ENCODE results near the gene UBASH3A. TPM values are rescaled to one million over a fixed set of nuclear protein-coding genes. Genes with fewer than 3 reads are reported as not detected.
A peak's percentile ranks its signal among the peaks of the same experiment; 100 is the strongest.
"Not testable (repeated sequence)": the region's sequence is repeated elsewhere in the genome, so short reads cannot be mapped to it uniquely, and the experiment has no call there.

UBASH3A gene
- total RNA-seq, 1 donor from 2014 or later: not detected

DNA sequence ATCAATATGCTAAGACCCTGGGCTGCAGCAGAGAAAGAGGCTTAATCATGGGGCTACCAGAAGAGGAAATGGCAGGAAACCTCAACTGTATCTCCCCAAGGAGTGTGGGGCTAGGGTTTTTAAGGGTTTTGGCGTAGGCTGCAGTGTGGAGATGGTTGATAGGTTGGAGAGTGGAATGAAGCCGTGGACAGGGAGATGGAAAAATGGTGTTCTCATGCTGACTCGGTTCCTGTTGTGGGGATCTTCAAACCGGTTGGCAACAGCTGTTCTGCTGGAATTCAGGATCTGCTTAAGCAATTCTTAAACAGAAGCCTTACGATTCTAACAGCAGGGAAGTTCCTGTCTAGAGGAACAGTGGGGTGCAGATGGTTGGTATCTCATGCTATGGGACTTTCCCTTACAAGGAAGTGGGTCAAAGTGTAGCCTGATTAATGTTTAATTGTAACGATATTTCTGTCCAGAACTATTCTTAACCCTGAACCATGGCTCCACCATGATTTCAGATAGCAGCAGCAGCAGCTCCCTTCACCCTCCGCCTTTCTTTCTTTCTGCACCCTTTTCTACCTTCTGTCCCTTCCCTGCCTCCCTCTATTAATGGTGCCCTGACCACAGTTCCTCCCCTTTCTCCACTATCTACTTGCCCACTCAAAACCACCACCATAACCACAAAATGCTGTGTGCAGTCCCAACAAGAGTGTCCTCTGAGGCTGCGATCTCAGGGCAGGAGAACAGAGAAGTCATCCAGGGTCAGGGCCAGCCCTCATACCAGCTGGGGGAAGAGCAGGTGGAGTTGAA is 61.5 kb downstream of the UBASH3A start:
- peak; percentile 30 for DNase-seq (ENCODE audit: low read depth)

DNA sequence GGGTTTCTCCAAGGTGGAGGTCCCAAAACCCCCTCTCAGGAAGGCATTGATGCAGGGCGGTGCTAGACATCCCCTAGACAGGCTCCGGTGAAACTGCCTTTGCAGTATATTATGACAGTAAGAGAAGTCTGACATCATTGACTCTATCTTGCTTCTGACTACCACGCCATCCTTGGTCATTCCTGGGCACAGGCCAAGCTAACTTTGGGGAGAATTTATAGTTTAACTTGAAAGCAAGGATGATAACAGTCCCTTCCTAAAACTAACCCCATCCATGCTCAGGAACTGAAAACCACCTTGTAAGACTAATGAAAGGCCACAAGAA is 62.1 kb downstream of the UBASH3A start:
- no peak for DNase-seq (ENCODE audit: low read depth)

GRCh38 chr21:42466700-42467099 is 63.0 kb downstream of the UBASH3A start:
- no peak for DNase-seq (ENCODE audit: low read depth)

GRCh38 chr21:42467140-42467983 is 63.7 kb downstream of the UBASH3A start:
- peak; percentile 86 for DNase-seq (ENCODE audit: low read depth)

DNA sequence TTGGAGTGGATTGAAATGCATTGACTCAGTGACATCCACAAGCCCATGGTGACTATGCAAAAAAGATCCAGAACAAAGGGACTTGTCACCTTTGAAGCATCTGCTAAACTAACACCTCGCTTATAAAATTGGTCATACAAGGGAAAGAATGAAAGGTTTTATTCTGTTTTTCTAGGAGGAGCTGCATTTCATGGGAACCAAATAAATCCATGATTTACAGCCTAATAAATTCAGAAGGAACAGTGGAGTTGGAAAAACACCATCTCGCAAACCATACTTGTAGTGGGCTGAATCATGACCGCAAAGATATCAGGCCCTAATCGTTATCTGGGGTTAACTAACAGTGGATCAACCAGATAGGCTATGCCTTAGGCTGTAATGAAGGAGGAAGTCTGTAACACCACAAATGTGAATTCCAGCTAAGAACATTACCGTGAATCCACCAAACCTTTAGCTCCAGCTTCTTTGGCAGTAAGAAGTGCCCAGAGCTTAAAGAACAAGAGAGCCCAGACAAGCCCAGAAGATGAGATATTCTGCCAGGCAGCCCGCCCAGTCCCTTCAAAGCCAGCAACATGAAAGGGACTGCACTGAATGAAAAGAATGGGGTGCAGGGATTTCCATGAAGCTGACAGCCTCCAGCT is 64.9 kb downstream of the UBASH3A start:
- no peak for DNase-seq (ENCODE audit: low read depth)

DNA sequence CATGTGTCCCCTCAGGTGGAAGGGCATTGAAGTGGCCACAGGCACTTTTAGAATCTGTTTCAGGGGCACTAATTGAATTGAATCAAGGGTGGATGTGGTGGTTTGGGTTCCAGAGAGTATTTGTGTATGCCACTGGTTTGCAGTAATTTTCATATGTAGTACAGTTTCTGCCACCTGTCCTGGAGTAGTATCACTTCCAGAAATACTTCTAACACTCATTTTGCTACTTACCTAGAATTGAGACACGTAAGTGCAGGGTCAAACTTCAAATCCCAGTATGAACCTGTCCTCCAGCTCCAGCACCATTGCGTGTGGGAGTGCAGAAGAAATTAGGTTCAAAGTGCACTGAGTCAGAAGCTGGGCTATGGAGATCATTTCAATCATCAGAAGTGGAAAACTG is 65.6 kb downstream of the UBASH3A start:
- DNase-seq (ENCODE audit: low read depth): no peak

DNA sequence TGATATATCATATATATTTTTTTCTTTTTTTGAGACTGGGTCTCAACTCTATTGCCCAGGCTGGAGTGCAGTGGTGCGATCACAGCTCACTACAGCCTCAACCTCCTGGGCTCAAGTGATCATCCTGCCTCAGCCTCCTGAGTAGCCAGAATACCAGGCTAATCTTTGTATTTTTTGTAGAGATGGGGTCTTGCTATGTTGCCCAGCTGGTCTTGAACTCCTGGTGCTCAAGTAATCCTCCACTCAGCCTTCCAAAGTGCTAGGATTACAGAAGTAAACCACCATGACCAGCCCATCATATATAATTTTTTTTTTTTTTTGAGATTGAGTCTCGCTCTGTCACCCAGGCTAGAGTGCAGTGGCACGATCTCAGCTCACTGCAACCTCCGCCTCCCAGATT is 66.0 kb downstream of the UBASH3A start:
- DNase-seq (ENCODE audit: low read depth): not testable (repeated sequence)

DNA sequence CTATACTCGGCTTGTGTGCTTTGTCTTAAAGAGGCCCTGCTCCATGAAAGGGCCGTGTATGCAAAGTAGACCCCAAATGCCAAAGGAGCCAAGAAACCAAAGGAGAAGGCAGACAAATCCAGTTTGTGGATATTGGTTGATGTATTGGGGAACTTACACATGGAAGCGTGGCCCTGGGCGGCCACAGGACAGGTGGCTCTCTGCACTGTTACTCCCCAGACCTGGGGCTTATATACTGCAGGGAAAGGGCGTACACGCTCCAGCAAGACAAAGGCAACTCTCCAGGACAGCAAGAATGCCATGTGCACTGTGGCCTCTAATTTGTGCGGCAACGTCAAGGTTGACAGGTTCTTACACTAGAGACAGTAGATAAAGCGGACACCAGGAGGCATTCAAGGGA is 67.5 kb downstream of the UBASH3A start:
- no peak for DNase-seq (ENCODE audit: low read depth)

DNA sequence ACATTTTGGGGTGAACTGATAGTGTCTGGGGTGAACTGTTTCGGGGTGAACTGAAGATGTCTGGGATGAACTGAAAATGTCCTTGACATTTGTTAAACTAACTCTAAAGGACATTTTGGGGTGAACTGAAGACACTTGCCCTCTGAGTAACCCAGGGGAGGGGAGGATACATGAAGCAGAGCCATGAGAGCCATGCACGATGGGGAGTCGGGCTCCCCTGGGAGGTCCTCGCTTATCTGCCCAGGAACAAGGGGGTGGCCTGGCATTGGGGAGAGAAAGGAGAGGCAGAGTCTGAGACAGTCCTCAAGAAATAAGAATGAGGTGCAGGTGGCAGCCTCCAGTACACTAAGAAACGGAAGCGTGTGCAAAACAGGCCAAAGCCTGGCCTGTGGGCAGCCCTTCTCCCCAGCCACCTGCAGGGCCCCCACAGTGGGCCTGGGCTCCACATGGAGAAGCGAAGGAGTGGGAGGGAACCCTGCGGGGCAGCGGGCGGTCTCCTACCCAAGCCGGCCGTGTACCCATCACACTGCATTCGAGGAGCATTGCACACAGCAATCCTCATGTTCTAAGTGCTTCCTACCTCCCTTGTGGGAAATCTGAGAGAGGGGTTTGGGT is 68.1 kb downstream of the UBASH3A start:
- no peak for DNase-seq (ENCODE audit: low read depth)

DNA sequence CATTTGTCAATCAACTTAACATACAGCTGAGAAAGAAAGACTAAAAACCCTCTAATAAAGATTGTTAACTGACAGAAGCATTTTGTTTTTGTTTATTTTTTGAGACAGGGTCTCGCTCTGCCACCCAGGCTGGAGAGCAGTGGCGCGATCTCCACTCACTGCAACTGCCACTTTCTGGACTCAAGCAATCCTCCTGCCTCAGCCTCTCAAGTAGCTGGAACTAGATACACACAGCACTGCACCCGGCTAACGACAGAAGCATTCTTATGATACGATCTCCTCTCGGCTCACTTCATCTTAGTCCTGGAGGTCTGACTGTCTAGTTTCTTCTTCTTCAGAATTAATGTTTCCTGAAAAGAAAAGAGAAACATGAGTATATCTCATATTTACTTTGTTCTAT is 68.8 kb downstream of the UBASH3A start:
- no peak for DNase-seq (ENCODE audit: low read depth)

DNA sequence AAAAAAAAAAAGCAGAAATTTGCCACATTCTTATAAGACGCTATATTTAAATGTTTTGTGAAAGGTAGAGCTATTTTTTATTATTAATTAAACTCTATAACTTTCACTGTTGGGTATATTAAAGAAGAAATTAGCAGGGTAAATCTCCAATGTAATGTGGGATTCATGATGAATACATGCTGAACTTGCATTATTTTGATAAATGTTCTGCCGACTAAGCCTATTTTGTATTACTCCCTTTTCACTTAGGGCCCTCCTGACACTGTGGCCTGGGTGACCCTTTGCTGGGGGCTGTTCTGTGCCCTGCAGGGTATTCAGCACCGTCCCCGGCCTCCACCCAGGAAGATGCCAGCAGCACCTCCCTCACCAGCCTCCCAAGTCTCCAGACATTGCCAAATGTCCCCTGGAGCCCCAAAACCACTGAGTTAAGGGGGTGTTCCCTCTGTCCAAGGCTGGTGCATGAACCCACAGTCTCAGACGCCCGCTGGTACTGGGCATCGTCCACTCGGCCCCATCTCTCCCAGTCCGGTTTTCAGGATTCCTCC is 69.9 kb downstream of the UBASH3A start:
- no peak for DNase-seq (ENCODE audit: low read depth)

- no peak for DNase-seq (ENCODE audit: low read depth)
Measured at GRCh38 chr21:42474043-42474831, 70.5 kb downstream of the UBASH3A start.

DNA sequence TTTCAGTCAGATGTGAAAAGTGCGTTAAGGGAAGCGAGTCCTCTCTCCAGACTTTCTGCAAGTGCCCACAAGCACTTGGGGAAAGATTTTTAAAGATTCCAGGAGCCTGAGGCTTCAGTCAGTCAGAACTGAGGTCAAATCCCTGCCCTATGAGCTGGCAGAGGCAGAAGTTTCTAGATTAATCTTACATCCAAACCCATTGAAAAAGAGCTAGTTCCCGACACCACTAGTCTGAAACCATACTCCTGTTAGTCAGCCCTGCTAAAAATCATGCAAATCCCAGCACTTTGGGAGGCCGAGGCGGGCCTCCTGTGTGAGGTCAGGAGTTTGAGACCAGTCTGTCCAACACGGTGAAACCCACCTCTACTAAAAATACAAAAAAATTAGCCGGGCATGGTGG is 71.3 kb downstream of the UBASH3A start:
- no peak for DNase-seq (ENCODE audit: low read depth)

DNA sequence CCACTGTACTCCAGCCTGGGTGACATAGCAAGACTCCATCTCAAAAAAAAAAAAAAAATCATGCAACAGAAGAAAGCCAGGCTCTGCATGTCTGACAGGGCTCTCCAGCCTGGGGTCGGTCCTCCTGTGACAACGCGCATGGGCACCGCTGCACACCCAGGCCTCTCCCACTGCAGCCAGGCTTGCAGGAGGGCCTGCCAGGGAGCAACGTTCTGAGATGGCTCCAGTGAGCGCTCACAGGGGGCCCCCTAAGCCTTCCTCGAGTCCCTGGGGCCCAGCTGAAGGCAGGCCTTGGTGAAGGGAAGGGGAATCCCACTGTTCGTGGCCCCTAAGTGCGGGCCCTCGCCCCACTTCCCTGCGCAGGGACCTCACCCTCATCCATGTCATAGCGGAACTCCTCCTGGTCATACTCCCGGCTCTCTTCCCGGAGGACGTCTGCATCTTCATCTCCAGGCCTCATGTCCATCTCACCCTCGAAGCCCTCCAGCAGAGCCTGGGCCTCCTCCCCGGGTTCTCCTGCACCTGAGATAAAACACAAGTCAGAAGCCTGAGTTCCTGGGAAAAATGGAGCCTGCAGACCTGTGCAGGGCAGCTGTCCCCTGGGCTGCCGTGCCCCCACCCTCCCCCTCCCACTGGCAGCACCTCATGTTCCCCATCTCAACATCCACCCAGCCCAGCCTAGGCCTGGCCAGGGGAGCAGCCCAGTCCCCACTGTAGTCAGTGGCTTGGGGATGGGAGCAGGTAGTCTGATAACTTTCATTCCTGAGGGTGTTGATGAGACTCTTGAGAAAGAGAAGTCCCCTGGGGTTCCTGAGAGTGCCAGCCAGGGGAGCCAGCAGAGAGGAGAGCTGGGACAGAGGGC is 72.1 kb downstream of the UBASH3A start:
- no peak for DNase-seq (ENCODE audit: low read depth)

DNA sequence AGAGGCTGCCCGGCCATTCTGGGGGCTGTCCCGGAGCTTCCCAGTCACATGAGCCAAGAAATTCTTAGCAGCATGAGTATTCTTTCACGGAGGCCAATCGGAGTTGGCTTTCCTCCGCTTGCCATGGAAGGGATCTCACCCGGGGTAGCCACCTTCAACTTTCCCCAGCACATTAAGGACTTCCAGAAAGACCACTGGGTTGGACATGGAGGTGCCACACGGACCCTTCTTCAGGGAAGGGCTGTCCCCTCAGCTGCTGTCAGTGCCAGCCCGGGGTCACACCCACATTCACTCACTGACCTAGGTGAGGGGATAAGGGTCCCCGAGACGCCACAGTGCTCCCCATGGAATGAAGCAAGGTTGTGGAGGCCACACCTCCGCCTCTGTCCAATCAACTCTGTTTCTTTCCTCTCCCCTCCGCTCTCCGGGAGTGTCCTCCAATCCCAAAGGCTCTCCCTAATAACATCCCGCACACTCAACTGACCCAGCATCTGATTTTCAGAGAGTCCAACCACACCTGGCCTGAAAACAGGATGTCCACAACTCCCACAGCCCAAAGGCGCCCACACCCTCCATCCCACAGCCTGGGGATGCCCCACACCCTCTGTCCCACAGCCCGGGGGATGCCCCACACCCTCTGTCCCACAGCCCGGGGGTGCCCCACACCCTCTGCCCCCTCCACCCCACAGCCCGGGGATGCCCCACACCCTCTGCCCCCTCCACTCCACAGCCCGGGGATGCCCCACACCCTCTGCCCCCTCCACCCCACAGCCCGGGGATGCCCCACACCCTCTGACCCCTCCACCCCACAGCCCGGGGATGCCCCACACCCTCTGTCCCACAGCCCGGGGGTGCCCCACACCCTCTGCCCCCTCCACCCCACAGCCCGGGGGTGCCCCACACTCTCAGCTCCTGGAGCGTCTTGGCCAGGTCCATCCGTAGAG is 73.0 kb downstream of the UBASH3A start:
- DNase-seq (ENCODE audit: low read depth): no peak

DNA sequence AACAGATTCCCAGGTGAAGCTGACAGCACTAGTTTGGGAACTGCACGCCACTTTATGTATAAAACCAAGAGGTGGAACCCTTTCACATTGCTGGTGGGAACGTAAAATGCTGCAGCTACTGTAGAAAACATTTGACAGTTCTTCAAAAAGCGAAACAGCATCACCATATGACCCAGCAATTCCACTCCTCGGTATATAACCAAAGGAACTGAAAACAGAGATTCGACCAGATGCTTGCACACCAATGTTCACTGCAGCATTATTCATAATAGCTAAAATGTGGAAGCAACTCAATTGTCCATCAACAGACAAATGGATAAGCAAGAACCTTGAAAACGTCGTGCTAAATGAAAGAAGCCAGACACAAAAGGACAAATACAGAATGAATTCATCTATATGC is 74.8 kb downstream of the UBASH3A start:
- no peak for DNase-seq (ENCODE audit: low read depth)

DNA sequence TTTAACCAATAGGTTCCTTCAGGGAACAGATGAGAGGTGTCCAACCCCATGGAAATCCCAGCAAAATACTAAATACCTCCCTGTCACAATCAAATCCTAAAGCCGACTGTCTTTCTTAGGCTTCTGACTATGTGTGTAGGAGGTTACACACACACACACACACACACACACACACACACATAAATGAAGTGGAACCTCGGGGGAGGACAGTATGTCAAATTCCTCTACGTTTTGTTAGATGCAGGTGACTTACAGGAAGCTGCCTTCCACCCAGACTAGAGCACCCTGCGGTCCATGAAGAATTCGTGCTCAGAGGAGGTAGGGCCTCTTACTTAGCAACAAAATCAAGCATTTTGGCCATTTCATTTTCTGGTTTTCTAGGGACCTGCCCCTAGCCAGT is 75.9 kb downstream of the UBASH3A start:
- DNase-seq (ENCODE audit: low read depth): no peak

DNA sequence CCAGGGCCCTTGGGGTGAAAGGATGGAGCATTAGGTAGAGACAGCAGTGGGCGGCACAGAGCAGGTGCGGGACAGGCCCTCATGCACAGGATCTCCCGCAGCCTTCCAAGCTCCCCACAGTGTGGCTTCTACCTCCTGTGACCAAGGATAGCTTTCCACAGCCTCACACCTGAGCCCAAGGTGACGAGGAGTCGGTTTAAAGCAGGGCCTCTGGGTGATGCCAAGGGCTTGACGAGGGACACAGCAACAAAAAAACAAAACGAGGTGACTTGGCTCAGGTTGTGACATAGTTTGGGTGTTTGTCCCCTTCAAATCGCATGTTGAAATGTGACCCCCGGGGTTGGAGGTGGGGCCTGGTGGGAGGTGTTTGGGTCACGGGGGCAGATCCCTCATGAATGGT is 77.0 kb downstream of the UBASH3A start:
- DNase-seq (ENCODE audit: low read depth): no peak

- DNase-seq (ENCODE audit: low read depth): no peak
Measured at GRCh38 chr21:42481169-42481568, 77.5 kb downstream of the UBASH3A start.

Data from myocyte (in vitro differentiated cells).